ENCODE results near the gene OR2K2.

Gene OR2K2

GRCh38 chr9:111287127-111287526 lies 42.9 kb downstream of the OR2K2 start:
- TF ChIP-seq TAF1 (IDR thresholded peaks at IDR 0.05; ENCODE audit: low read depth) (no peak), CEBPB (IDR thresholded peaks at IDR 0.05) (no peak), EP300 (IDR thresholded peaks at IDR 0.05; ENCODE audit: borderline replicate concordance) (no peak), NFIC (IDR thresholded peaks at IDR 0.05) (no peak), EGR1 (IDR thresholded peaks at IDR 0.05) (no peak), TCF12 (IDR thresholded peaks at IDR 0.05; ENCODE audit: low read depth) (no peak), YY1 (IDR thresholded peaks at IDR 0.05; ENCODE audit: low read depth) (no peak), ZBTB7A (IDR thresholded peaks at IDR 0.05; ENCODE audit: low read depth) (no peak), FOXM1 (IDR thresholded peaks at IDR 0.05; ENCODE audit: borderline replicate concordance, low read depth) (no peak), MAX (IDR thresholded peaks at IDR 0.05) (no peak), CREB1 (IDR thresholded peaks at IDR 0.05; ENCODE audit: low read depth) (no peak), REST (IDR thresholded peaks at IDR 0.05; ENCODE audit: low read depth) (no peak), TEAD4 (IDR thresholded peaks at IDR 0.05) (no peak), USF1 (IDR thresholded peaks at IDR 0.05) (no peak), RAD21 (IDR thresholded peaks at IDR 0.05; ENCODE audit: low read depth) (no peak)

- TF ChIP-seq FOXM1 (IDR thresholded peaks at IDR 0.05; ENCODE audit: borderline replicate concordance, low read depth) (no peak), CREB1 (IDR thresholded peaks at IDR 0.05; ENCODE audit: low read depth) (no peak), MAX (IDR thresholded peaks at IDR 0.05) (no peak), RAD21 (IDR thresholded peaks at IDR 0.05; ENCODE audit: low read depth) (no peak), YY1 (IDR thresholded peaks at IDR 0.05; ENCODE audit: low read depth) (no peak), NFIC (IDR thresholded peaks at IDR 0.05) (no peak), REST (IDR thresholded peaks at IDR 0.05; ENCODE audit: low read depth) (no peak), ZBTB7A (IDR thresholded peaks at IDR 0.05; ENCODE audit: low read depth) (no peak), EGR1 (IDR thresholded peaks at IDR 0.05) (no peak), EP300 (IDR thresholded peaks at IDR 0.05; ENCODE audit: borderline replicate concordance) (no peak), TEAD4 (IDR thresholded peaks at IDR 0.05) (no peak), USF1 (IDR thresholded peaks at IDR 0.05) (no peak), CEBPB (IDR thresholded peaks at IDR 0.05) (no peak), TAF1 (IDR thresholded peaks at IDR 0.05; ENCODE audit: low read depth) (no peak), TCF12 (IDR thresholded peaks at IDR 0.05; ENCODE audit: low read depth) (no peak)
These were observed 45.3 kb downstream of the OR2K2 start for GRCh38 chr9:111284703-111285102.

GRCh38 chr9:111282845-111283244 lies 47.2 kb downstream of the OR2K2 start:
- TF ChIP-seq MAX (IDR thresholded peaks at IDR 0.05), result no peak
- TF ChIP-seq FOXM1 (IDR thresholded peaks at IDR 0.05; ENCODE audit: borderline replicate concordance, low read depth), result no peak
- TF ChIP-seq ZBTB7A (IDR thresholded peaks at IDR 0.05; ENCODE audit: low read depth), result no peak
- no peak for TF ChIP-seq TAF1 (IDR thresholded peaks at IDR 0.05; ENCODE audit: low read depth)
